K562 (cell line): Measurements from ENCODE around the gene CCT5.
A peak's percentile ranks its signal among the peaks of the same experiment; 100 is the strongest.

Experiments used
- ATF1 ChIP-seq, 2 experiments: fragments of 450-650 bp in 1 of 2; IDR thresholded peaks; 2 replicates each; pipeline ENCODE4 v1.6.1; 2016; ENCODE audit warnings: missing compliant biosample characterization in 1 of 2, missing genetic modification characterization in 1 of 2
- FOS ChIP-seq: IDR thresholded peaks from 3 replicates; pipeline ENCODE4 v1.6.1; 2011; ENCODE audit not compliant: insufficient read length; ENCODE audit errors: extremely low read depth
- FOXK2 ChIP-seq, 2 experiments: fragments of 450-650 bp; IDR thresholded peaks in 1 of 2; conservative IDR thresholded peaks in 1 of 2; 2 replicates each; pipeline ENCODE4 v1.6.1; 2016; ENCODE audit warnings: low read depth in 2 of 2, mild to moderate bottlenecking in 1 of 2
- GABPA ChIP-seq: fragments of 200-800 bp; sonication (Bioruptor generic); conservative IDR thresholded peaks from 2 replicates; pipeline ENCODE4 v1.6.1; 2016; ENCODE audit warnings: low read depth, missing genetic modification characterization, missing compliant biosample characterization
- GABPB1 ChIP-seq: sonication (generic); formaldehyde crosslinking; IDR thresholded peaks from 2 replicates; pipeline ENCODE4 v1.8.0; 2022; ENCODE audit warnings: mild to moderate bottlenecking, missing genetic modification reagents
- IRF2 ChIP-seq: sonication (generic); formaldehyde crosslinking; IDR thresholded peaks from 2 replicates; pipeline ENCODE4 v1.8.1; 2022; ENCODE audit warnings: mild to moderate bottlenecking, missing genetic modification reagents
- MTF1 ChIP-seq: fragments of 250-450 bp; sonication (Bioruptor Pico); IDR thresholded peaks from 2 replicates; pipeline ENCODE4 v1.9.0; 2021; ENCODE audit warnings: moderate library complexity, mild to moderate bottlenecking, inconsistent platforms, borderline replicate concordance
- NR1H2 ChIP-seq: sonication (generic); formaldehyde crosslinking; IDR thresholded peaks from 2 replicates; pipeline ENCODE4 v1.4.0; 2020; ENCODE audit warnings: mild to moderate bottlenecking, missing genetic modification reagents
- RAD21 ChIP-seq, 2 experiments: fragments of 250-450 bp in 1 of 2; fragments of 450-650 bp in 1 of 2; sonication (Bioruptor Pico) in 1 of 2; formaldehyde crosslinking in 1 of 2; IDR thresholded peaks in 1 of 2; conservative IDR thresholded peaks in 1 of 2; 2 replicates each; pipeline versions ENCODE4 v1.4.0 to v1.8.0; 2020 to 2022; ENCODE audit warnings: mild to moderate bottlenecking in 2 of 2, moderate library complexity in 1 of 2
- SMC3 ChIP-seq: conservative IDR thresholded peaks from 2 replicates; pipeline ENCODE4 v1.6.1; 2011; ENCODE audit warnings: low read depth, low read length, improper control_type of control experiment; ENCODE audit not compliant: insufficient read depth
- TAF7 ChIP-seq: fragments of 450-650 bp; IDR thresholded peaks from 2 replicates; pipeline ENCODE4 v1.6.1; 2016; ENCODE audit warnings: missing genetic modification characterization, missing compliant biosample characterization
- TF ChIP-seq, protein P1 (sequence below): sonication (generic); formaldehyde crosslinking; IDR thresholded peaks from 2 replicates; pipeline ENCODE4 v1.8.0; 2022; ENCODE audit warnings: missing genetic modification reagents, mild to moderate bottlenecking, borderline replicate concordance

DNA sequence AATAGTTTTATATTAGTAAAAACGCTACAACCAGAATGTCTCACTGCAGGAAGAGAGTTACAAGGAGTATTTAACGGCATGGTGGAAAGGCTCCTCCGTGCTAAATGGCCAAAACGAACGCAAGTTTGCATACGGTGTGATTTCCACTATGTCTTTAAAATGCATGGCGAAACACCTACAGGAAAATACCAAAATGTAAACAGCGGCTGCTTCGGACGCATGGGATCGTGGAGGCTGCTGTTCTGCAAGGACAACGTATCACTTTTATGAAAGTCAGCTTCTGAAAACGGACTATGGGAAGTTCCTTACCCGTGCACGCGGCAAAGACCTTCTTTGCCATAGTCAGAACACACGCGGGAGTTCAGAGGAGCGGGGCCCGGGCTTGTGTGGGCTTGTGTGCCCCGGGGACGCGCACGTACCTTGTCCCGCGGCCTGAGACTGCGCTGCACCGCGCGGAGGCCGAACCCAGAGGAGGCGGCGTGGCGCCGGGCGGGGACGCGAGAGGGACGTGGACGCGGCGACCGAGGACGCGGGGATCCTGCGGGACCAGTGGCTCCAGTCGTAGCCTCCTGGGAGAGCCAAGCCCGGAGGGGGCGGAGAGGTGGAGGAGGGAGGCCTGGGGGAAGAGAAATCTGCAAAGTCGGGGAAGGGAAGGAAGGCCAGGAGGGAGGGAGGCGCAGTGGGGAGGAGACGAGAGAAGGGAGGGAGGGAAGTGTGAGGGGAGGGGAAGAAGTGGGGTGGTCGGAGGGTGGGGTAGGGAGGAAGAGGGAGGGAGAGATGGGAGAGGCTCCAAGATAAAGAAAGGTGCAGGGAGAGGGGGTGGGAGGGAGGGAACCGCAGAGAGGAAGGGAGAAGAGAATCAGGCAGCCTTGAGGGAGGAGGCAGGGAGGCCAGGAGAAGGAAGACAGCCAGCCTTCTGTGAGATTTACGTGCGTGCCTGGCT is 57.4 kb downstream of the CCT5 start, which contains the start of gene CMBL:
- TF ChIP-seq NR1H2 (CRISPR knock-in tag) (no peak), MTF1 (CRISPR knock-in tag) (no peak), ATF1 (CRISPR knock-in tag; IDR thresholded peaks at IDR 0.05) (no peak), ATF1 (tag; IDR thresholded peaks at IDR 0.05) (peak; percentile 80), IRF2 (CRISPR knock-in tag) (no peak), SMC3 (no peak), GABPA (tag) (peak; percentile 36; the same call in 1 of the 2 replicates), FOS (no peak), FOXK2 (conservative IDR thresholded peaks at IDR 0.05 in 1 of 2, IDR thresholded peaks at IDR 0.05 in 1 of 2; ENCODE audit: low read depth in 2 of 2) (peak; percentile 92 to 94), TAF7 (tag) (peak; percentile 54; the same call in 1 of the 2 replicates), RAD21 (CRISPR knock-in tag; conservative IDR thresholded peaks at IDR 0.05 in 1 of 2, IDR thresholded peaks at IDR 0.05 in 1 of 2) (peak in 1 of 2 experiments; percentile 11; a peak in 1 of 4 replicates), GABPB1 (CRISPR knock-in tag) (peak; percentile 53; the same call in 1 of the 2 replicates)
- TF ChIP-seq, protein P1, sequence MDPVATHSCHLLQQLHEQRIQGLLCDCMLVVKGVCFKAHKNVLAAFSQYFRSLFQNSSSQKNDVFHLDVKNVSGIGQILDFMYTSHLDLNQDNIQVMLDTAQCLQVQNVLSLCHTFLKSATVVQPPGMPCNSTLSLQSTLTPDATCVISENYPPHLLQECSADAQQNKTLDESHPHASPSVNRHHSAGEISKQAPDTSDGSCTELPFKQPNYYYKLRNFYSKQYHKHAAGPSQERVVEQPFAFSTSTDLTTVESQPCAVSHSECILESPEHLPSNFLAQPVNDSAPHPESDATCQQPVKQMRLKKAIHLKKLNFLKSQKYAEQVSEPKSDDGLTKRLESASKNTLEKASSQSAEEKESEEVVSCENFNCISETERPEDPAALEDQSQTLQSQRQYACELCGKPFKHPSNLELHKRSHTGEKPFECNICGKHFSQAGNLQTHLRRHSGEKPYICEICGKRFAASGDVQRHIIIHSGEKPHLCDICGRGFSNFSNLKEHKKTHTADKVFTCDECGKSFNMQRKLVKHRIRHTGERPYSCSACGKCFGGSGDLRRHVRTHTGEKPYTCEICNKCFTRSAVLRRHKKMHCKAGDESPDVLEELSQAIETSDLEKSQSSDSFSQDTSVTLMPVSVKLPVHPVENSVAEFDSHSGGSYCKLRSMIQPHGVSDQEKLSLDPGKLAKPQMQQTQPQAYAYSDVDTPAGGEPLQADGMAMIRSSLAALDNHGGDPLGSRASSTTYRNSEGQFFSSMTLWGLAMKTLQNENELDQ (CRISPR knock-in tag): peak; percentile 23; the same call in 1 of the 2 replicates
